HepG2 (cell line): ENCODE data around the gene GABBR2. TPM values are rescaled to one million over a fixed set of nuclear protein-coding genes. Genes with fewer than 3 reads are reported as not detected.

Experiments
- CREM ChIP-seq, 2 experiments: sonication (generic) in 1 of 2; formaldehyde crosslinking in 1 of 2; IDR thresholded peaks; 2 replicates each; pipeline versions ENCODE4 v1.4.0 to v1.6.1; 2016 to 2020; ENCODE audit warnings: antibody characterized with exemption in 1 of 2, mild to moderate bottlenecking in 1 of 2, missing genetic modification reagents in 1 of 2
- FOSL2 ChIP-seq: sonication (generic); formaldehyde crosslinking; IDR thresholded peaks from 2 replicates; pipeline ENCODE4 v1.4.0; 2020; ENCODE audit warnings: missing genetic modification reagents
- FOXP1 ChIP-seq, 2 experiments: fragments of 450-650 bp in 1 of 2; IDR thresholded peaks; 2 replicates each; pipeline ENCODE4 v1.6.1; 2017 to 2018; ENCODE audit warnings: antibody characterized with exemption in 1 of 2
- GFI1 ChIP-seq: sonication (generic); formaldehyde crosslinking; IDR thresholded peaks from 2 replicates; pipeline ENCODE4 v1.5.0; 2020; ENCODE audit warnings: missing genetic modification reagents, mild to moderate bottlenecking, borderline replicate concordance
- HBP1 ChIP-seq: IDR thresholded peaks from 2 replicates; pipeline ENCODE4 v1.6.1; 2016; ENCODE audit warnings: low read depth, control low read depth
- HDAC6 ChIP-seq: fragments of 200-600 bp; sonication (generic); IDR thresholded peaks from 2 replicates; pipeline ENCODE4 v1.7.0; 2017; ENCODE audit warnings: mild to moderate bottlenecking, antibody characterized with exemption, low read length, low read depth
- HNF1B ChIP-seq: sonication (generic); formaldehyde crosslinking; IDR thresholded peaks from 2 replicates; pipeline ENCODE4 v1.5.1; 2020; ENCODE audit warnings: mild to moderate bottlenecking, moderate library complexity, missing genetic modification reagents
- KDM6A ChIP-seq: IDR thresholded peaks from 2 replicates; pipeline ENCODE4 v1.6.1; 2016; ENCODE audit warnings: low read depth
- MBD4 ChIP-seq: IDR thresholded peaks from 2 replicates; pipeline ENCODE4 v1.6.1; 2012; ENCODE audit warnings: low read length, inconsistent platforms, borderline replicate concordance
- NR2F2 ChIP-seq: IDR thresholded peaks from 2 replicates; pipeline ENCODE4 v1.6.1; 2012; ENCODE audit warnings: low read depth, inconsistent platforms, borderline replicate concordance
- NR2F6 ChIP-seq, 2 experiments: IDR thresholded peaks; 2 replicates each; pipeline ENCODE4 v1.6.1; 2016; ENCODE audit warnings: antibody characterized with exemption in 1 of 2, mild to moderate bottlenecking in 1 of 2
- NRL ChIP-seq: sonication (generic); formaldehyde crosslinking; IDR thresholded peaks from 2 replicates; pipeline ENCODE4 v1.5.0; 2020; ENCODE audit warnings: missing genetic modification reagents, mild to moderate bottlenecking, moderate library complexity, borderline replicate concordance
- ONECUT2 ChIP-seq: sonication (generic); formaldehyde crosslinking; IDR thresholded peaks from 2 replicates; pipeline ENCODE4 v1.4.0; 2020; ENCODE audit warnings: missing genetic modification reagents
- PAXIP1 ChIP-seq: sonication (generic); formaldehyde crosslinking; conservative IDR thresholded peaks from 2 replicates; pipeline ENCODE4 v1.4.0; 2020; ENCODE audit warnings: mild to moderate bottlenecking, missing genetic modification reagents, moderate library complexity
- RARA ChIP-seq: IDR thresholded peaks from 2 replicates; pipeline ENCODE4 v1.6.1; 2016; ENCODE audit warnings: missing genetic modification reagents, missing compliant biosample characterization
- SOX5 ChIP-seq: IDR thresholded peaks from 2 replicates; pipeline ENCODE4 v1.6.1; 2016; ENCODE audit warnings: borderline replicate concordance
- TOPORS ChIP-seq: sonication (generic); formaldehyde crosslinking; IDR thresholded peaks from 2 replicates; pipeline ENCODE4 v1.8.0; 2023; ENCODE audit warnings: mild to moderate bottlenecking, missing genetic modification reagents
- ZNF562 ChIP-seq: sonication (generic); formaldehyde crosslinking; IDR thresholded peaks from 2 replicates; pipeline ENCODE4 v1.8.0; 2022; ENCODE audit warnings: missing genetic modification reagents, borderline replicate concordance
- polyA plus RNA-seq, 8 experiments: library from polyadenylated mRNA; depleted of rRNA in 3 of 8; stranded (reverse) in 7 of 8; unstranded in 1 of 8; fragments of >200 nt; fragmentation: Illumina TruSeq in 4 of 8; extraction: Trizol in 4 of 8; gene quantifications; 2 replicates each; pipeline versions ENCODE4 v1.2.1 to v1.2.3, GENCODE V29; 2011 to 2016; ENCODE audit warnings: low read depth in 4 of 8, missing spikeins in 1 of 8, mixed read lengths in 1 of 8; ENCODE audit not compliant: insufficient read depth in 1 of 8
- total RNA-seq, 5 experiments: library from RNA; depleted of rRNA; stranded (reverse); fragments of >200 nt; fragmentation: Illumina TruSeq; extraction: Trizol; gene quantifications; 2 replicates each; pipeline ENCODE4 v1.2.3, GENCODE V29; 2016; ENCODE audit warnings: low read depth in 1 of 5

The GABBR2 gene
- total and polyA plus RNA-seq, 2 of the 13 experiments (the other 11 are each of a cell fraction or from before 2014, with no cell fraction given) = 0.02 TPM; not detected in 1

- no peak; the same call in 1 of the 2 replicates for TF ChIP-seq GFI1 (CRISPR knock-in tag)
- no peak for TF ChIP-seq FOSL2
- no peak for TF ChIP-seq MBD4
- peak; percentile 57 for TF ChIP-seq RARA (CRISPR knock-in tag)
- TF ChIP-seq HDAC6 = no peak
- no peak for TF ChIP-seq HNF1B
- peak; percentile 48; the same call in 1 of the 2 replicates for TF ChIP-seq PAXIP1 (CRISPR knock-in tag)
- TF ChIP-seq KDM6A (CRISPR knock-in tag) = no peak
- no peak for TF ChIP-seq TOPORS
- peak; percentile 29; the same call in 1 of the 2 replicates for TF ChIP-seq CREM (IDR thresholded peaks at IDR 0.05)
- TF ChIP-seq CREM (CRISPR knock-in tag; IDR thresholded peaks at IDR 0.05) = no peak
- TF ChIP-seq NR2F2 = peak; percentile 73
- peak; percentile 64; the same call in 1 of the 2 replicates for TF ChIP-seq SOX5 (CRISPR knock-in tag)
- no peak for TF ChIP-seq HBP1 (CRISPR knock-in tag)
- 0 out of 2 replicates have a peak, but pooled peaks have one; percentile 44 for TF ChIP-seq FOXP1 (IDR thresholded peaks at IDR 0.05)
- TF ChIP-seq FOXP1 (CRISPR knock-in tag; IDR thresholded peaks at IDR 0.05) = peak; percentile 74; the same call in 1 of the 2 replicates
- peak; percentile 62 for TF ChIP-seq NR2F6 (IDR thresholded peaks at IDR 0.05)
- TF ChIP-seq NR2F6 (CRISPR knock-in tag; IDR thresholded peaks at IDR 0.05) = no peak
- no peak for TF ChIP-seq ONECUT2 (CRISPR knock-in tag)
- TF ChIP-seq ZNF562 (CRISPR knock-in tag) = no peak
- no peak for TF ChIP-seq NRL (CRISPR knock-in tag)
These were observed 217.5 kb downstream of the GABBR2 start (continued) for GRCh38 chr9:98491231-98491651.
